ENCODE data around the gene PCNX3.

Gene PCNX3

DNA sequence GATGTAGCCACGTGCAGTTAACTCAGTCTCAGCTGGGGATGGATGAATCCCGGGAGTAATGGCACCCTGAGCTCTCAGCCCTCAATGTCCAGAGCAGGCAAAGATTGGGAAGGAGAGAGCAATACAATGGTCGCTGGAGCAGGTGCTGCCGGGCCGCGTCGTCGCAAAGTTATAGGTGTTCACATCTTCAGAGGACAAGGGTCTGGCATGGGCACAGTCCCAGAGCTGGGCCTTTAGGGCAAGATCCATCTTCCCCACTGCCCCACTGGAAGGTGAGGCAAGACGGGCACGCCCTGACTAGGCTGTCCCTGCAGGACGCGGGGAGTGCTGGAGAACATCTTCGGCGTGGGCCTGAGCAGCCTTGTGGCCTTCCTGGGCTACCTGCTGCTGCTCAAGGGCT lies 7.6 kb downstream of the PCNX3 start:
- H3K4me3 ChIP-seq (ENCODE audit: low read depth, low read length) = no peak overlapping the region
- peaks cover 93% of the 10 kb centered on the region for H3K36me3 ChIP-seq (ENCODE audit: control insufficient read depth, insufficient read depth, low read length)
- H3K27ac ChIP-seq (ENCODE audit: low read depth, low read length) = no peak overlapping the region
- H3K9me3 ChIP-seq (ENCODE audit: control insufficient read depth, insufficient read depth, low read length) = no peaks in the 10 kb centered on the region
- H3K9ac ChIP-seq (ENCODE audit: low read depth, low read length) = no peak overlapping the region
- H3K27me3 ChIP-seq (ENCODE audit: control insufficient read depth, insufficient read depth, low read length) = no peaks in the 10 kb centered on the region
- H3K4me1 ChIP-seq (ENCODE audit: control insufficient read depth, insufficient read depth, low read length) = no peaks in the 10 kb centered on the region

- Histone ChIP-seq H3K4me3 (ENCODE audit: low read depth, low read length) (no peak overlapping the region), H3K4me1 (ENCODE audit: control insufficient read depth, insufficient read depth, low read length) (no peaks in the 10 kb centered on the region), H3K27me3 (ENCODE audit: control insufficient read depth, insufficient read depth, low read length) (no peaks in the 10 kb centered on the region), H3K9me3 (ENCODE audit: control insufficient read depth, insufficient read depth, low read length) (no peaks in the 10 kb centered on the region), H3K27ac (ENCODE audit: low read depth, low read length) (no peak overlapping the region), H3K9ac (ENCODE audit: low read depth, low read length) (no peak overlapping the region), H3K36me3 (ENCODE audit: control insufficient read depth, insufficient read depth, low read length) (peaks cover 92% of the 10 kb centered on the region)
These were observed 8.5 kb downstream of the PCNX3 start for GRCh38 chr11:65623852-65624616.

GRCh38 chr11:65624931-65625627 lies 9.5 kb downstream of the PCNX3 start:
- H3K9ac ChIP-seq (ENCODE audit: low read depth, low read length) = no peak overlapping the region
- H3K36me3 ChIP-seq (ENCODE audit: control insufficient read depth, insufficient read depth, low read length) = peaks cover 92% of the 10 kb centered on the region

DNA sequence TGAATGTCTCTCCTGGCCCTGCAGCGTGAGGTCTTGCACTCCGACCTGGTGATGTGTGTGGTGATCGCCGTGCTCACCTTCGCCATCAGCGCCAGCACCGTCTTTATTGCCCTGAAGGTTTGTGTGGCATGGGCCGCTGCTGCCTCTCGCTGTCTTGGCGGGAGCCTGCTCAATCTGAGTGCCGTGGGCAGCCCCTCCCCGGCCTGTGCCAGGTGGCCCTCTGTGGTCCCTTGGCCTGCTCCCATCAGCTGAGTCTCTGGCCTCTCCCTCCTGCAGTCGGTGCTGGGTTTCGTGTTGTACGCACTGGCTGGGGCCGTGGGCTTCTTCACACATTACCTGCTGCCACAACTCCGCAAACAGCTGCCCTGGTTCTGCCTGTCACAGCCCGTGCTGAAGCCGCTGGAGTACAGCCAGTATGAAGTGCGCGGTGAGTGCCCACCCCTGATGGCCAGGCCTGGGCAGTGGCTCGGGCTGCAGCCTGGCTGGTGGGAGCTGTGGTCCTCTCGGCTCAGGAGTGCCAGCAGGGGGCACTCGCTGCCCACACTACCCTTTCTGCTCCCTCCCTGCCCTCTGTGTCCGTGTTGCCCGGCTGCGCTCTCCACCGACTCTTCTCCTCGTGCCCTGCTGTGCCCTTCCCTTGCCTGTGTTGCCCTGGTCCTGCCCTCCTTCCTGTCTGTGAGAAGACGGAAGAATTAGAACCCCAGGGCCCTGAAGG lies 10.2 kb downstream of the PCNX3 start:
- H3K4me1 ChIP-seq (ENCODE audit: control insufficient read depth, insufficient read depth, low read length) = no peaks in the 10 kb centered on the region
- H3K36me3 ChIP-seq (ENCODE audit: control insufficient read depth, insufficient read depth, low read length) = peaks cover 92% of the 10 kb centered on the region
- no peaks in the 10 kb centered on the region for H3K9me3 ChIP-seq (ENCODE audit: control insufficient read depth, insufficient read depth, low read length)
- H3K4me3 ChIP-seq (ENCODE audit: low read depth, low read length) = no peak overlapping the region
- no peak overlapping the region for H3K9ac ChIP-seq (ENCODE audit: low read depth, low read length)
- H3K27me3 ChIP-seq (ENCODE audit: control insufficient read depth, insufficient read depth, low read length) = no peaks in the 10 kb centered on the region
- H3K27ac ChIP-seq (ENCODE audit: low read depth, low read length) = no peak overlapping the region

More at GRCh38 chr11:65624931-65625627, 9.5 kb downstream of the PCNX3 start:
- no peaks in the 10 kb centered on the region for H3K9me3 ChIP-seq (ENCODE audit: control insufficient read depth, insufficient read depth, low read length)
- no peak overlapping the region for H3K27ac ChIP-seq (ENCODE audit: low read depth, low read length)
- no peaks in the 10 kb centered on the region for H3K27me3 ChIP-seq (ENCODE audit: control insufficient read depth, insufficient read depth, low read length)
- no peak overlapping the region for H3K4me3 ChIP-seq (ENCODE audit: low read depth, low read length)
- no peaks in the 10 kb centered on the region for H3K4me1 ChIP-seq (ENCODE audit: control insufficient read depth, insufficient read depth, low read length)

DNA sequence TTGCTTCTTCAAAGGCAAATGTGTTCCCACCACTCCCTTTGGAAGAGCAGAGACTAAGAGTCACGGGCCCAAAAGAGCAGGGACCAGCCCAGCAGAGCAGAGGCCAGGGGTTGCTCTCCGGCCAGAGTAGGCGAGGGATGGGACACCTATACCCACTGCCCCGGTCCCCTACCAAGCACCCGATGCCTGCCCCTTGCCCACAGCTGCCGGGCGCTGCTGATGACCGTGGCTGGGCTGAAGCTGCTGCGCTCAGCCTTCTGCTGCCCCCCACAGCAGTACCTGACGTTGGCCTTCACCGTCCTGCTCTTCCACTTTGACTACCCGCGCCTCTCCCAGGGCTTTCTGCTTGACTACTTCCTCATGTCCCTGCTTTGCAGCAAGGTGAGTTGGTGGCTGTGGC lies 11.6 kb downstream of the PCNX3 start:
- no peak overlapping the region for H3K9ac ChIP-seq (ENCODE audit: low read depth, low read length)
- no peak overlapping the region for H3K4me3 ChIP-seq (ENCODE audit: low read depth, low read length)
- H3K36me3 ChIP-seq (ENCODE audit: control insufficient read depth, insufficient read depth, low read length) = peaks cover 90% of the 10 kb centered on the region
- no peaks in the 10 kb centered on the region for H3K4me1 ChIP-seq (ENCODE audit: control insufficient read depth, insufficient read depth, low read length)
- no peaks in the 10 kb centered on the region for H3K9me3 ChIP-seq (ENCODE audit: control insufficient read depth, insufficient read depth, low read length)
- no peaks in the 10 kb centered on the region for H3K27me3 ChIP-seq (ENCODE audit: control insufficient read depth, insufficient read depth, low read length)
- no peak overlapping the region for H3K27ac ChIP-seq (ENCODE audit: low read depth, low read length)

GRCh38 chr11:65629579-65629978 lies 14.0 kb downstream of the PCNX3 start:
- Histone ChIP-seq H3K9ac (ENCODE audit: low read depth, low read length) (no peak overlapping the region), H3K4me3 (ENCODE audit: low read depth, low read length) (no peak overlapping the region), H3K27ac (ENCODE audit: low read depth, low read length) (no peak overlapping the region), H3K4me1 (ENCODE audit: control insufficient read depth, insufficient read depth, low read length) (no peaks in the 10 kb centered on the region), H3K27me3 (ENCODE audit: control insufficient read depth, insufficient read depth, low read length) (no peaks in the 10 kb centered on the region), H3K9me3 (ENCODE audit: control insufficient read depth, insufficient read depth, low read length) (no peaks in the 10 kb centered on the region), H3K36me3 (ENCODE audit: control insufficient read depth, insufficient read depth, low read length) (peaks cover 81% of the 10 kb centered on the region)

DNA sequence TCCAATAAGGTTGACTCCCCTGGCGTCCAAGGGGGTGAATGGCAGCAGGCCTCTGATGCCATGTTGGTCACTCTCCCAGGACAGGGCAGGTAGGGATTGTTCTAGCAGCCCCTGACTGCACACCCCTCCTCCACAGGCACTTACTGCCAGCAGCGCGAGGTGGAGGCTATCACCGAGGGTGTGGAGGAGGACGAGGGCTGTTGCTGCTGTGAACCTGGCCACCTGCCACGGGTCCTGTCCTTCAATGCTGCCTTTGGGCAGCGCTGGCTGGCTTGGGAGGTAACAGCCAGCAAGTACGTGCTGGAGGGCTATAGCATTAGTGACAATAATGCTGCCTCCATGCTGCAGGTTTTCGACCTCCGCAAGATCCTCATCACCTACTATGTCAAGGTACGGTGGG lies 14.6 kb downstream of the PCNX3 start:
- Histone ChIP-seq H3K27me3 (ENCODE audit: control insufficient read depth, insufficient read depth, low read length) (no peaks in the 10 kb centered on the region), H3K9me3 (ENCODE audit: control insufficient read depth, insufficient read depth, low read length) (no peaks in the 10 kb centered on the region), H3K36me3 (ENCODE audit: control insufficient read depth, insufficient read depth, low read length) (peaks cover 81% of the 10 kb centered on the region), H3K9ac (ENCODE audit: low read depth, low read length) (no peak overlapping the region), H3K4me1 (ENCODE audit: control insufficient read depth, insufficient read depth, low read length) (no peaks in the 10 kb centered on the region), H3K4me3 (ENCODE audit: low read depth, low read length) (no peak overlapping the region), H3K27ac (ENCODE audit: low read depth, low read length) (no peak overlapping the region)

DNA sequence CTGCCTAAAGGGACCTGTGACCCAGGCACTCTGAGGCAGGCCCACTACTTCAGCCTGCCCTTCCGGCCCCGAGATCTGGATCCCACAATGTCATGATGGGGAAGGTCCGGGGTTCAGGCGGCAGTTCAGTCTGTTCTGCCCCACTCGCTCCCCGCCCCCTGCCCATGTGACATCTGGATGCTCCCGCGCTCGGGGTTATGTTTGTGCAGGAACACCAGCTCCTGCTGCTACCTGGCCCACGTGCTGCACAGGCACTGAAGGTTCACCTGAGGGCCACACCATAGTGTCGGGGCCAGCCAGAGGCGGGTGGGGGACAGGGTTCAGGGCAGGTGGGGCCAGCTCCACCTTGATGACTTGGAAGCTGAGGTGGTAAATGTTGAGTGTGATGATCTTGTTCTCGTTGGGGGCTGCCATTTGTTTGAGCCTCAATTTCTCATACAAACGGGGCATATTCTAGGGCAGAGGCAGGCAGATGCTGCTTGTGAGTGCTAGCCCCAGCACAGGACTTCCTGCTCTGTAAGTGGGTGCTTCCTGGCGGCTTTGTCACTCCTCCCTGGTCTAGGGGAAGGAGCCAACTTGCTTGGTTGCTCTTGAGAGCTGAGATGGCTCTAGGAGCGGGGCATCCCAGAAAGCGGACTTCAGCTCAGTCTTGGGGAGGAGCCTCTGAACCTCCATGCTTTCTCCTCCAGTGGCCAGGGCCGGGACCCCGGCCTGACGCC lies 18.0 kb downstream of the PCNX3 start:
- Histone ChIP-seq H3K36me3 (ENCODE audit: control insufficient read depth, insufficient read depth, low read length) (peaks cover 68% of the 10 kb centered on the region), H3K4me3 (ENCODE audit: low read depth, low read length) (no peak overlapping the region), H3K27me3 (ENCODE audit: control insufficient read depth, insufficient read depth, low read length) (no peaks in the 10 kb centered on the region), H3K9me3 (ENCODE audit: control insufficient read depth, insufficient read depth, low read length) (no peaks in the 10 kb centered on the region), H3K4me1 (ENCODE audit: control insufficient read depth, insufficient read depth, low read length) (peaks cover 8% of the 10 kb centered on the region), H3K9ac (ENCODE audit: low read depth, low read length) (no peak overlapping the region), H3K27ac (ENCODE audit: low read depth, low read length) (no peak overlapping the region)

DNA sequence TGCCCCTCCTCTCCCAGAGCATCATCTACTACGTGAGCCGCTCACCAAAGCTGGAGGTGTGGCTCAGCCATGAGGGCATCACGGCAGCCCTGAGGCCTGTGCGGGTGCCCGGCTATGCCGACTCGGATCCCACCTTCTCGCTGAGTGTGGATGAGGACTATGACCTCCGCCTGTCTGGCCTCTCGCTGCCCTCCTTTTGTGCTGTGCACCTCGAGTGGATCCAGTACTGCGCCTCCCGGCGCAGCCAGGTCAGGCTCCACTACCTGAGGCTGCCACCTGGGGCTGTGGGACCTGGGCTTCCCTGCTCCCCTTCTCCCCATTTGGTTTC lies 18.5 kb downstream of the PCNX3 start:
- Histone ChIP-seq H3K36me3 (ENCODE audit: control insufficient read depth, insufficient read depth, low read length) (peaks cover 63% of the 10 kb centered on the region), H3K27me3 (ENCODE audit: control insufficient read depth, insufficient read depth, low read length) (no peaks in the 10 kb centered on the region), H3K4me1 (ENCODE audit: control insufficient read depth, insufficient read depth, low read length) (peaks cover 12% of the 10 kb centered on the region), H3K9ac (ENCODE audit: low read depth, low read length) (no peak overlapping the region), H3K9me3 (ENCODE audit: control insufficient read depth, insufficient read depth, low read length) (no peaks in the 10 kb centered on the region), H3K4me3 (ENCODE audit: low read depth, low read length) (no peak overlapping the region), H3K27ac (ENCODE audit: low read depth, low read length) (no peak overlapping the region)

- Histone ChIP-seq H3K27ac (ENCODE audit: low read depth, low read length) (no peak overlapping the region), H3K9ac (ENCODE audit: low read depth, low read length) (no peak overlapping the region), H3K36me3 (ENCODE audit: control insufficient read depth, insufficient read depth, low read length) (peaks cover 59% of the 10 kb centered on the region), H3K27me3 (ENCODE audit: control insufficient read depth, insufficient read depth, low read length) (no peaks in the 10 kb centered on the region), H3K4me3 (ENCODE audit: low read depth, low read length) (no peak overlapping the region), H3K4me1 (ENCODE audit: control insufficient read depth, insufficient read depth, low read length) (peaks cover 12% of the 10 kb centered on the region), H3K9me3 (ENCODE audit: control insufficient read depth, insufficient read depth, low read length) (no peaks in the 10 kb centered on the region)
These were observed 18.9 kb downstream of the PCNX3 start for GRCh38 chr11:65634440-65634839.
